KMS-11 (cell line): ENCODE measurements around the gene RAE1.

Experiments used
- H2AFZ ChIP-seq: fragments of 200-600 bp; sonication (generic); 2 replicates; pipeline ENCODE4 v1.6.1; 2016; ENCODE audit warnings: antibody characterized with exemption, mixed run types, low read depth
- H3K27ac ChIP-seq: fragments of 200-600 bp; sonication (generic); 2 replicates; pipeline ENCODE4 v1.6.1; 2016; ENCODE audit warnings: mild to moderate bottlenecking, mixed run types
- H3K27me3 ChIP-seq: fragments of 200-600 bp; sonication (generic); 2 replicates; pipeline ENCODE4 v1.6.1; 2017; ENCODE audit warnings: mild to moderate bottlenecking, low read depth, mixed run types, moderate library complexity; ENCODE audit not compliant: insufficient read depth
- H3K36me3 ChIP-seq: fragments of 200-600 bp; sonication (generic); 2 replicates; pipeline ENCODE4 v1.6.1; 2017; ENCODE audit warnings: mild to moderate bottlenecking, mixed run types; ENCODE audit not compliant: insufficient read depth
- H3K4me1 ChIP-seq: fragments of 200-600 bp; sonication (generic); 2 replicates; pipeline ENCODE4 v1.6.1; 2016; ENCODE audit warnings: mild to moderate bottlenecking, low read depth, mixed run types; ENCODE audit not compliant: poor library complexity, severe bottlenecking
- H3K4me2 ChIP-seq: fragments of 200-600 bp; sonication (generic); 2 replicates; pipeline ENCODE4 v1.7.0; 2016; ENCODE audit warnings: mild to moderate bottlenecking, mixed run types
- H3K4me3 ChIP-seq: fragments of 200-600 bp; sonication (generic); IDR thresholded peaks from 2 replicates; pipeline ENCODE4 v1.6.1; 2017; ENCODE audit warnings: low read depth, low read length, mixed read lengths; ENCODE audit not compliant: insufficient read depth
- H3K79me2 ChIP-seq: fragments of 200-600 bp; sonication (generic); 2 replicates; pipeline ENCODE4 v1.6.1; 2016; ENCODE audit warnings: low read depth, mixed run types; ENCODE audit not compliant: insufficient read depth
- H3K9ac ChIP-seq: fragments of 200-600 bp; sonication (generic); 2 replicates; pipeline ENCODE4 v1.6.1; 2016; ENCODE audit warnings: mild to moderate bottlenecking, mixed run types
- H4K20me1 ChIP-seq: fragments of 200-600 bp; sonication (generic); 2 replicates; pipeline ENCODE4 v1.6.1; 2016; ENCODE audit warnings: mild to moderate bottlenecking, mixed run types; ENCODE audit not compliant: insufficient read depth
- TF ChIP-seq, protein P1 (sequence below): fragments of 200-600 bp; sonication (generic); conservative IDR thresholded peaks from 2 replicates; pipeline ENCODE4 v1.6.1; 2017; ENCODE audit warnings: low read depth, mild to moderate bottlenecking, antibody characterized with exemption, low read length, moderate library complexity, mixed read lengths

RAE1 gene

DNA sequence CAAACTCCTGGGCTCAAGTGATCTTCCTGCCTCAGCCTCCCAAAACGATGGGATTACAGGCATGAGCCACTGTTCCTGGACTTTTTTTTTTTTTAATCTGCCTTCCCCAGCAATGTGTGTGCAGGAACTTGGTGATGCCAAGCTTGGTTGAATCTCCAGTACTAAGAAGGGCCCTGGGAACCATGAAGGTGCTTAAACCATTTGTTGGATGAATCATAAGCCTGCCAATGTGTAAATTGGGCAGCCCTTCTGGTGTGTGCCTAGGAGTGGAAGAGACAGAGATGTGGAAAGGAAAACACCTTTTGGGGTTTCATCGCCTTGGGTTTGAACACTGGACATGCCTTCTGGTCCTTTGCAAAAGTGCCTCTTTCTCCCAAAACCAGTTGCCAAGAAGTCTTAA lies 28.6 kb upstream of the RAE1 start:
- no peaks in the 10 kb centered on the region for H3K27me3 ChIP-seq
- H3K4me3 ChIP-seq: no peak overlapping the region
- no peak overlapping the region for H2AFZ ChIP-seq
- H3K79me2 ChIP-seq: no peaks in the 10 kb centered on the region
- H4K20me1 ChIP-seq: no peaks in the 10 kb centered on the region
- H3K4me1 ChIP-seq: no peaks in the 10 kb centered on the region
- H3K4me2 ChIP-seq: no peak overlapping the region
- H3K36me3 ChIP-seq: no peaks in the 10 kb centered on the region
- TF ChIP-seq, protein P1, sequence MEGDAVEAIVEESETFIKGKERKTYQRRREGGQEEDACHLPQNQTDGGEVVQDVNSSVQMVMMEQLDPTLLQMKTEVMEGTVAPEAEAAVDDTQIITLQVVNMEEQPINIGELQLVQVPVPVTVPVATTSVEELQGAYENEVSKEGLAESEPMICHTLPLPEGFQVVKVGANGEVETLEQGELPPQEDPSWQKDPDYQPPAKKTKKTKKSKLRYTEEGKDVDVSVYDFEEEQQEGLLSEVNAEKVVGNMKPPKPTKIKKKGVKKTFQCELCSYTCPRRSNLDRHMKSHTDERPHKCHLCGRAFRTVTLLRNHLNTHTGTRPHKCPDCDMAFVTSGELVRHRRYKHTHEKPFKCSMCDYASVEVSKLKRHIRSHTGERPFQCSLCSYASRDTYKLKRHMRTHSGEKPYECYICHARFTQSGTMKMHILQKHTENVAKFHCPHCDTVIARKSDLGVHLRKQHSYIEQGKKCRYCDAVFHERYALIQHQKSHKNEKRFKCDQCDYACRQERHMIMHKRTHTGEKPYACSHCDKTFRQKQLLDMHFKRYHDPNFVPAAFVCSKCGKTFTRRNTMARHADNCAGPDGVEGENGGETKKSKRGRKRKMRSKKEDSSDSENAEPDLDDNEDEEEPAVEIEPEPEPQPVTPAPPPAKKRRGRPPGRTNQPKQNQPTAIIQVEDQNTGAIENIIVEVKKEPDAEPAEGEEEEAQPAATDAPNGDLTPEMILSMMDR: no peak
- no peak overlapping the region for H3K9ac ChIP-seq
- no peak overlapping the region for H3K27ac ChIP-seq

DNA sequence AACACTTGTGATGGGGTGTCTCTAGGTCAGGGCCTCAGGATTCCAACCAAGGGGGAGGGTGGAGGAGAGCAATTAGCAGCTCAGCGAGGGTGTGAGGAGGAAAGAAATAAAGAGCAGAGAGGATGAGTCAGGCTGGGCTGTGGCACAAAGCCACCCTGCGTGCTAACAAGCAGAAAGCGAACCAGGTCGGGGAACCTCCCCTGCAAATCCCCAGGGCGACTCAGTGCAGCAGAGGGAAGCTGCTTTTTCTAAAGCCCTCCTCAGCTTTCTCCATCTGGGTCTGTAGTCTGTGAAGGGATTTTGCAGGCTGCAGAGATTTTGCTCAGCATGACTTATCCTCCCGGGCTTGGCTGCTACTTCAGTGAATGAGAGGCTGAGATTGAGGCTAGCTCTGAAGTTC lies 28.0 kb upstream of the RAE1 start:
- no peaks in the 10 kb centered on the region for H3K36me3 ChIP-seq
- no peaks in the 10 kb centered on the region for H4K20me1 ChIP-seq
- H3K9ac ChIP-seq: no peak overlapping the region
- H3K4me1 ChIP-seq: no peaks in the 10 kb centered on the region
- H3K4me3 ChIP-seq: no peak overlapping the region
- H3K27me3 ChIP-seq: no peaks in the 10 kb centered on the region
- no peak overlapping the region for H3K4me2 ChIP-seq
- H3K27ac ChIP-seq: no peak overlapping the region
- H3K79me2 ChIP-seq: no peaks in the 10 kb centered on the region
- TF ChIP-seq, protein P1: no peak
- no peak overlapping the region for H2AFZ ChIP-seq

DNA sequence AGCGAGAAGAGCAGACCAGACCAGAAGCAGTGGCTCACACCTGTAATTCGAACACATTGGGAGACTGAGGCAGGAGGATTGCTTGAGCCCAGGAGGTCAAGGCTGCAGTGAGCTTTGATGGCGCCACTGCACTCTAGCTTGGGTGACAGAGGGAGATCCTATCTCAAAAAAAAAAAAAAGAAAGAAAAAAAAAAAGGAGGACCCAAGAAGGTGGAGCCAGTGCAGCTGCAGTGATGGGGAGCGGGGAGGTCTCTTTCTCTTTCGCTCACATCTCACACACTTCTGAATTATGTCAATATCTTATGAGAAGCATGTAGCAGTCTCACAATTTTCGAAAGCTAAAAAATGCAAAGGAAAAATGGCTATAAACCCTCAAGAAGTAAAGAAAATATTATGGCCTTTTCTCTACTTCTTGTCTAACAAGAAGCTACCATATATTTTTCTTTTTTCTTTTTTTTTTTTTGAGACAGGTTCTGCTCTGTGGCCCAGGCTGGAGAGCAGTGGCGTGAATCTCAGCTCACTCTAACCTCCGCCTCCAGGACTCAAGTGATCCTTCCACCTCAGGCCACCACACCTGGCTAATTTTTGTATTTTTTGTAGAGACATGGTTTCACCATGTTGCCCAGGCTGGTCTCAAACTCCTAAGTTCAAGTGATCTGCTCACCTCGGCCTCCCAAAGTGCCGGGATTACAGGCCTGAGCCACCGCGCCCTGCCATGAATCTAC lies 25.3 kb upstream of the RAE1 start:
- TF ChIP-seq, protein P1: no peak
- H3K4me3 ChIP-seq: no peak overlapping the region

DNA sequence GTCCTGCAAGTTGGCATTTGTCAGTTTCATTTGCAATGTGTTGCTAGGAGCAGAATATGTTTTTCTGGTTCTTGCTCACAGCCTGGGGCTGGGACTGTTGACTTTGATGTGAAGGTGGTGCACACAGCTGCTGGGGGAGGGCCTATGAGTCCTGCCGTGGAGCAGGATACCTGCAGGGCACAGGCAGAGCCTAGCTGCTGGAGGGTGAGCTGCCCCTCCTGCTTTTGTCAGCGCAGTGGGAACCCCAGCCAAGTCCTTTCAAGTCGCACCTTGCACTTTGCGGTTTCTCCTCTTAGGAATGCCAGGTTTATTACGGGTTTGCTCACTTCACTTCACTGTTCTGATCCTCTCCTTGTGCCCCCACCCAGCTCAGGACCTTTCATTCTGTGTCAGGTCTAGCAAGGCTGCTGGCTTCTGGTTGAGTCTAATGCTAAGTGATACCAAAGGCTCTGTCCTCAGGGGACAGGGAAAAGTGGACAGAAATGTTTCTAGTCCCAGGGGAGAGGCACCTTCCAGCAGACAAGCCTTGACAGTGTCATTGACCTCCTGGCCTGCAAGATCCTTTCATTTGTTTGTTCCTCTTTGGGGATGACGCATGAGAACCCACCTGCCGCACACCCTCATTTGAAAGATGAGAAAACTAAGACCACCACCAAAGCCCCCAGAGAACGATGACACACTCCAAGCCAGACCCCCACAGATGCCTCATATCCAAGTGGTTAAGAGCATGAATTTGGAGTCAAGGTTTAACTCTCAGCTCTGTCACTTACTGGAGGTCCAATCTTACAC lies 24.2 kb upstream of the RAE1 start:
- Histone ChIP-seq H3K27me3 (no peaks in the 10 kb centered on the region), H2AFZ (no peak overlapping the region), H4K20me1 (no peaks in the 10 kb centered on the region), H3K27ac (no peak overlapping the region), H3K79me2 (no peaks in the 10 kb centered on the region), H3K4me3 (no peak overlapping the region), H3K9ac (no peak overlapping the region), H3K4me1 (peaks cover under 1% of the 10 kb centered on the region), H3K36me3 (no peaks in the 10 kb centered on the region), H3K4me2 (no peak overlapping the region)
- TF ChIP-seq, protein P1: no peak

More for the DNA sequence above, 25.3 kb upstream of the RAE1 start:
- Histone ChIP-seq H2AFZ (no peak overlapping the region), H3K36me3 (no peaks in the 10 kb centered on the region), H3K27ac (no peak overlapping the region), H3K4me1 (no peaks in the 10 kb centered on the region), H3K79me2 (no peaks in the 10 kb centered on the region), H3K9ac (no peak overlapping the region), H3K27me3 (no peaks in the 10 kb centered on the region), H4K20me1 (no peaks in the 10 kb centered on the region), H3K4me2 (no peak overlapping the region)
